ENCODE measurements around the gene MPV17.

The MPV17 gene

GRCh38 chr2:27316655-27317412 lies 6.1 kb downstream of the MPV17 start:
- TF ChIP-seq CTCF (IDR thresholded peaks at IDR 0.05; ENCODE audit: low read depth, low read length), result no peak
- H3K4me3 ChIP-seq (ENCODE audit: low read depth, low read length), result no peak overlapping the region

- no peak overlapping the region for H3K4me3 ChIP-seq (ENCODE audit: low read depth, low read length)
- TF ChIP-seq CTCF (IDR thresholded peaks at IDR 0.05; ENCODE audit: low read depth, low read length), result no peak
Observed at GRCh38 chr2:27315122-27315521, 7.8 kb downstream of the MPV17 start.

GRCh38 chr2:27314709-27315108 lies 8.2 kb downstream of the MPV17 start:
- TF ChIP-seq CTCF (IDR thresholded peaks at IDR 0.05; ENCODE audit: low read depth, low read length), result no peak
- no peak overlapping the region for H3K4me3 ChIP-seq (ENCODE audit: low read depth, low read length)

- TF ChIP-seq CTCF (IDR thresholded peaks at IDR 0.05; ENCODE audit: low read depth, low read length), result no peak
- no peak overlapping the region for H3K4me3 ChIP-seq (ENCODE audit: low read depth, low read length)
Observed at GRCh38 chr2:27313882-27314645, 8.8 kb downstream of the MPV17 start.

GRCh38 chr2:27312152-27312551 lies 10.7 kb downstream of the MPV17 start:
- no peak overlapping the region for H3K4me3 ChIP-seq (ENCODE audit: low read depth, low read length)
- TF ChIP-seq CTCF (IDR thresholded peaks at IDR 0.05; ENCODE audit: low read depth, low read length), result no peak

GRCh38 chr2:27309651-27310050 lies 13.2 kb downstream of the MPV17 start:
- no peak for TF ChIP-seq CTCF (IDR thresholded peaks at IDR 0.05; ENCODE audit: low read depth, low read length)
- no peak overlapping the region for H3K4me3 ChIP-seq (ENCODE audit: low read depth, low read length)

- no peak within 1 kb of the TSS for H3K4me3 ChIP-seq (ENCODE audit: low read depth, low read length)
- no peak for TF ChIP-seq CTCF (IDR thresholded peaks at IDR 0.05; ENCODE audit: low read depth, low read length)
Observed at GRCh38 chr2:27308359-27308881, 14.5 kb downstream of the MPV17 start, which contains the start of gene UCN. Gene UCN, minus strand, starts transcription at chr2:27308445. Its CDS starts 550 bp downstream, at chr2:27307895.

All from WI38 (cell line).